ENCODE measurements around the gene ZFR2.

The ZFR2 gene

GRCh38 chr19:3873151-3873550 is 4.3 kb upstream of the ZFR2 start:
- DNase-seq: peak; percentile 44

- no peak for DNase-seq
Measured at GRCh38 chr19:3867971-3868769, 668 bp downstream of the ZFR2 start.

- DNase-seq: peak; percentile 29
Measured at GRCh38 chr19:3866910-3867638, 1.8 kb downstream of the ZFR2 start.

GRCh38 chr19:3863648-3864047 is 5.2 kb downstream of the ZFR2 start:
- no peak for DNase-seq

- no peak for DNase-seq
Measured at GRCh38 chr19:3862826-3863500, 5.9 kb downstream of the ZFR2 start.

GRCh38 chr19:3860499-3860898 is 8.3 kb downstream of the ZFR2 start:
- DNase-seq: no peak

GRCh38 chr19:3857449-3858003 is 11.3 kb downstream of the ZFR2 start:
- DNase-seq: peak; percentile 54

- peak; percentile 13 for DNase-seq
Measured at GRCh38 chr19:3855320-3855719, 13.5 kb downstream of the ZFR2 start.

- peak; percentile 74 for DNase-seq
Measured at GRCh38 chr19:3852614-3853254, 16.1 kb downstream of the ZFR2 start.

GRCh38 chr19:3852177-3852511 is 16.7 kb downstream of the ZFR2 start:
- no peak for DNase-seq

- no peak for DNase-seq
Measured at GRCh38 chr19:3851254-3852176, 17.3 kb downstream of the ZFR2 start.

GRCh38 chr19:3850320-3850972 is 18.4 kb downstream of the ZFR2 start:
- DNase-seq: no peak

- DNase-seq: no peak
Measured at GRCh38 chr19:3849787-3850186, 19.1 kb downstream of the ZFR2 start.

- DNase-seq: peak; percentile 48
Measured at GRCh38 chr19:3849092-3849491, 19.7 kb downstream of the ZFR2 start.

GRCh38 chr19:3844596-3844995 is 24.2 kb downstream of the ZFR2 start:
- DNase-seq: no peak

- DNase-seq: no peak
Measured at GRCh38 chr19:3842948-3843347, 25.9 kb downstream of the ZFR2 start.

GRCh38 chr19:3840804-3841203 is 28.0 kb downstream of the ZFR2 start:
- no peak for DNase-seq

GRCh38 chr19:3839941-3840340 is 28.9 kb downstream of the ZFR2 start:
- no peak for DNase-seq

GRCh38 chr19:3838661-3839060 is 30.2 kb downstream of the ZFR2 start:
- DNase-seq: no peak

GRCh38 chr19:3837922-3838321 is 30.9 kb downstream of the ZFR2 start:
- DNase-seq: no peak

- DNase-seq: no peak
Measured at GRCh38 chr19:3837332-3837731, 31.5 kb downstream of the ZFR2 start.
